Muscle of leg (tissue), 11 donors: Measurements from ENCODE around the gene ERV3-1. TPM values are rescaled to one million over a fixed set of nuclear protein-coding genes. Genes with fewer than 3 reads are reported as not detected.
A peak's percentile ranks its signal among the peaks of the same experiment; 100 is the strongest.
"Not testable (repeated sequence)": the region's sequence is repeated elsewhere in the genome, so short reads cannot be mapped to it uniquely, and the experiment has no call there.

Source experiments
- DNase-seq: peaks from one replicate; pipeline ENCODE4 v3.0.0; 2013
- H3K27ac ChIP-seq: one replicate; pipeline ENCODE4 v1.5.1; 2013; ENCODE audit warnings: mild to moderate bottlenecking, low read length, control low read depth
- H3K27me3 ChIP-seq: one replicate; pipeline ENCODE4 v1.6.1; 2013; ENCODE audit warnings: low read length; ENCODE audit not compliant: control insufficient read depth, insufficient read depth
- H3K36me3 ChIP-seq: one replicate; pipeline ENCODE4 v1.6.1; 2013; ENCODE audit warnings: low read length; ENCODE audit not compliant: control insufficient read depth, insufficient read depth
- H3K4me1 ChIP-seq: one replicate; pipeline ENCODE4 v1.6.1; 2013; ENCODE audit warnings: low read length; ENCODE audit not compliant: control insufficient read depth, insufficient read depth
- H3K4me3 ChIP-seq: one replicate; pipeline ENCODE4 v1.5.1; 2013; ENCODE audit warnings: low read length, control low read depth
- H3K9me3 ChIP-seq: replicated peaks from 2 replicates; pipeline ENCODE4 v1.6.1; 2013; ENCODE audit warnings: low read depth, low read length; ENCODE audit not compliant: control insufficient read depth
- WGBS: methylation state at CpG from one replicate; pipeline ENCODE4 v1.1.5; 2013; ENCODE audit warnings: missing lambda C conversion rate; ENCODE audit not compliant: insufficient coverage; 5-methylcytosine and 5-hydroxymethylcytosine counted together
- polyA plus RNA-seq, 8 donors: library from polyadenylated mRNA; unstranded; fragments of 120-200 nt; gene quantifications; one replicate each; pipeline versions ENCODE4 v1.2.1 to v1.2.3, GENCODE V29; 2013; ENCODE audit warnings: inconsistent platforms in 1 of 8, low replicate concordance in 1 of 8; ENCODE audit not compliant: insufficient read length in 8 of 8, insufficient read depth in 1 of 8
- total RNA-seq: library from RNA; stranded (reverse); fragments of 120-200 nt; gene quantifications from one replicate; pipeline ENCODE4 v1.2.4, GENCODE V29; 2013

Gene ERV3-1
- total and polyA plus RNA-seq, 9 donors, result 7.5 to 24.6 (median 10.2) TPM

DNA sequence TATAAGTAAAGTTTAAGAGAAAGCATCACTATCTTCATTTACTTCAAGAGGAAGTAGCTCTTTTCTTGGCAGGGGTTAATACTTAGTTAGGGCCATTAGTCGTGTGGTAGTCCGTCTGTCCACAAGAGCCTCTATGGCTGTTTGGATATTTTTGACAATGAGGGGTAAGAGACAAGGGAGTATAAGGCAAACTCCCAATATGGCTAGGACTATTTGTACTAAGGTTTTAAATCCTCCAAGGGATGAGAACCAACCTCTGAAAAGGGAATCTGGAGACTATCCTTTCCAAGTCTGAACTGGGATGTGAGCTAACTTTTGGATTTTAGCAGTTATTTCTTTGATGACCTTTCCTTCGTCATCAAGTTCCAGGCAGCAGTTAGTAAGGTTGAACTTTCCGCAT lies 15.6 kb downstream of the ERV3-1 start, which contains the start of gene ZNF117:
Gene ZNF117 (minus strand): TSS at position 101 of the 400 bp plus-strand sequence.
- DNase-seq, result no peak
- H3K27ac ChIP-seq, result no peak within 1 kb of the TSS
- H3K4me3 ChIP-seq, result no peak within 1 kb of the TSS
- H3K36me3 ChIP-seq, result peaks cover 10% of the 10 kb centered on the region
- WGBS, result 56% methylated on average over 2 of the region's 4 CpGs
- H3K27me3 ChIP-seq, result no peaks in the 10 kb centered on the region
- no peaks in the 10 kb centered on the region for H3K4me1 ChIP-seq
- H3K9me3 ChIP-seq, result peaks cover 63% of the 10 kb centered on the region

- H3K4me3 ChIP-seq, result no peak overlapping the region
- no peak overlapping the region for H3K27ac ChIP-seq
- no peaks in the 10 kb centered on the region for H3K4me1 ChIP-seq
- no peaks in the 10 kb centered on the region for H3K27me3 ChIP-seq
- WGBS, result 99% methylated on average over 7 of the region's 7 CpGs
- DNase-seq, result no peak
- peaks cover 10% of the 10 kb centered on the region for H3K36me3 ChIP-seq
- peaks cover 59% of the 10 kb centered on the region for H3K9me3 ChIP-seq
Observed at GRCh38 chr7:64990216-64990615, 16.3 kb downstream of the ERV3-1 start.

DNA sequence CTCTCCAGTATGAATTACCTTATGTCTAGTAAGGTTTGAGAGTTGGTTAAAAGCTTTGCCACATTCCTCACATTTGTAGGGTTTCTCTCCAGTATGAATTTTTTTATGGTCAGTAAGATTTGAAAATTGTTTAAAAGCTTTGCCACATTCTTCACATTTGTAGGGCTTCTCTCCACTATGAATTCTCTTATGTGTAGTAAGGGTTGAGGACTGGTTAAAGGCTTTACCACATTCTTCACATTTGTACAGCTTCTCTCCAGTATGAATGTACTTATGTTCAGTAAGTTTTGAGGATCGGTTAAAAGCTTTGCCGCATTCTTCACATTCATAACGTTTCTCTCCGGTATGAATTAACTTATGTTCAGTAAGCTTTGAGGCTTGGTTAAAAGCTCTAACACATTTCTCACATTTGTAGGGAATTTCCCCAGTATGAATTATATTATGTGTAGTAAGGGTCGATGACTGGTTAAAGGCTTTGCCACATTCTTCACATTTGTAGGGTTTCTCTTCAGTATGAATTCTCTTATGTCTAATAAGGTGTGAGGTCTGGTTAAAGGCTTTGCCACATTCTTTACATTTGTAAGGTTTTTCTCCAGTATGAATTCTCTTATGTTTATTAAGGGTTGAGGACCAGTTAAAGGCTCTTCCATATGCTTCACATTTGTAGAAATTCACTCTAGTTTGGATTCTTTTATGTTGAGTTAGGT lies 27.8 kb downstream of the ERV3-1 start:
- Histone ChIP-seq H3K9me3 (peaks cover 51% of the 10 kb centered on the region), H3K27ac (no peak overlapping the region), H3K27me3 (no peaks in the 10 kb centered on the region), H3K4me1 (no peaks in the 10 kb centered on the region), H3K4me3 (no peak overlapping the region), H3K36me3 (peaks cover 8% of the 10 kb centered on the region)
- no CpG with 5 or more reads among the region's 5 CpGs for WGBS
- no peak for DNase-seq

DNA sequence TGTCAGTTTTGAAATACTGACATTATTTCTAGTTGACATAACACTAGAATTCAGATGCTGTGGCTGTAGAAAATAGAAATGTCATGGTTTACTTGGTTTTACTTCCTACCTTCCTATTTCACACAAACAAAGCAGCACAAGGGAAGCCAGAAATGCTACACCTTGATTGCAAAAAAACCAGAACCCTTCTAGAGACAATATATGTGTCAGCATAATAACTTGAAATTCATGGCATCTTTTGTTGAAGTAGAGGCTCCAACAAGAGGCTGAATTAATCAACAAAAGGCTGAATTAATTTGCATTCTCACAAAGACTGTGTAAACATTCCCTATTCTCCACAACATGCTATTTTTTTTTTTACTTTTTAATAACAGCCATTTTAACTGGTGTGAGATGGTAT lies 40.9 kb downstream of the ERV3-1 start:
- no peaks in the 10 kb centered on the region for H3K9me3 ChIP-seq
- H3K27me3 ChIP-seq, result no peaks in the 10 kb centered on the region
- H3K36me3 ChIP-seq, result no peaks in the 10 kb centered on the region
- DNase-seq, result no peak
- no peak overlapping the region for H3K27ac ChIP-seq
- no peak overlapping the region for H3K4me3 ChIP-seq
- H3K4me1 ChIP-seq, result no peaks in the 10 kb centered on the region

DNA sequence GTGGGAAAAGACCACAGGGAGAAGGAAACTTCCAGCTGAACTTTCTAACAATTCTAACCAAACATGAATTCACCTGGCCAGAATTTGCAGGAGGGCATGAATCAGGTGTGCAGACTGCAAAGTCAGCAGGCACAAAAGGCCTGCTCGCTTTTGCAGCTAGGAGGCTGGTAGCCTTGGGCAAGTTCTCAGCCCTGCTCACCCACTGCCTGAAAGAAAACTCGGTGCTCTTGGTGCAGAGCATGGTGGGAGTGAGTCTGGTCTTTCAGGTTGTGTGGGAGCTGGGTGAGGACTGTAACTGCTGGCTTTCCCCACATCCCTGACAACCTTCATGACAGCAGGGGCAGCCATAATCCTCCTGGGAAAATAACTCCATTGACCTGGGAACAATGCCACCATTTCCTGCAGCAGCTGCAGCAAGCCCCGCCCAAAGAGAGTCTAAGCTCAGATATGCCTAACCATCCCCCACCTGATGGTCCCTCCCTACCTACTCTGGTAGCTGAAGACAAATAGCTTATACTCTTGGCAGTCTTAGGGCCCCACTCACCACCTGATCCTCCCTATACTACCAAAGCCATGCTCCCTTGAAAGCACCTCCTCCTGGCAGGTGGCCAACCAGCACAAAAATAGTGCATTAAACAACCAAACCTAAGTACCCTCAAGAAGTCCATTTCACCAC lies 47.3 kb downstream of the ERV3-1 start:
- DNase-seq, result no peak
- Histone ChIP-seq H3K27me3 (no peaks in the 10 kb centered on the region), H3K36me3 (no peaks in the 10 kb centered on the region), H3K9me3 (peaks cover 3% of the 10 kb centered on the region), H3K27ac (no peak overlapping the region), H3K4me3 (no peak overlapping the region), H3K4me1 (no peaks in the 10 kb centered on the region)
- 82% methylated on average over 3 of the region's 3 CpGs for WGBS

- DNase-seq, result peak; percentile 65
- Histone ChIP-seq H3K27me3 (peaks cover 18% of the 10 kb centered on the region), H3K4me1 (peaks cover 8% of the 10 kb centered on the region), H3K27ac (no peak overlapping the region), H3K4me3 (no peak overlapping the region), H3K36me3 (no peaks in the 10 kb centered on the region), H3K9me3 (no peaks in the 10 kb centered on the region)
- WGBS, result no CpG with 5 or more reads among the region's 1 CpG
Observed at GRCh38 chr7:64951250-64951848, 55.1 kb downstream of the ERV3-1 start.

GRCh38 chr7:64950673-64951072 lies 55.8 kb downstream of the ERV3-1 start:
- not testable (repeated sequence) for DNase-seq

GRCh38 chr7:64948774-64949173 lies 57.7 kb downstream of the ERV3-1 start:
- H3K4me3 ChIP-seq, H3K9me3 ChIP-seq, DNase-seq, H3K4me1 ChIP-seq, H3K36me3 ChIP-seq, H3K27ac ChIP-seq: not testable (repeated sequence)
- H3K27me3 ChIP-seq, result peaks cover 31% of the 10 kb centered on the region
- whole genome bisulfite sequencing, result no CpG with 5 or more reads among the region's 1 CpG

More at GRCh38 chr7:64950673-64951072, 55.8 kb downstream of the ERV3-1 start:
- not testable (repeated sequence) for H3K4me1 ChIP-seq, H3K36me3 ChIP-seq, H3K9me3 ChIP-seq, H3K4me3 ChIP-seq, H3K27ac ChIP-seq
- peaks cover 25% of the 10 kb centered on the region for H3K27me3 ChIP-seq
- WGBS, result 17% methylated on average over 1 of the region's 9 CpGs

DNA sequence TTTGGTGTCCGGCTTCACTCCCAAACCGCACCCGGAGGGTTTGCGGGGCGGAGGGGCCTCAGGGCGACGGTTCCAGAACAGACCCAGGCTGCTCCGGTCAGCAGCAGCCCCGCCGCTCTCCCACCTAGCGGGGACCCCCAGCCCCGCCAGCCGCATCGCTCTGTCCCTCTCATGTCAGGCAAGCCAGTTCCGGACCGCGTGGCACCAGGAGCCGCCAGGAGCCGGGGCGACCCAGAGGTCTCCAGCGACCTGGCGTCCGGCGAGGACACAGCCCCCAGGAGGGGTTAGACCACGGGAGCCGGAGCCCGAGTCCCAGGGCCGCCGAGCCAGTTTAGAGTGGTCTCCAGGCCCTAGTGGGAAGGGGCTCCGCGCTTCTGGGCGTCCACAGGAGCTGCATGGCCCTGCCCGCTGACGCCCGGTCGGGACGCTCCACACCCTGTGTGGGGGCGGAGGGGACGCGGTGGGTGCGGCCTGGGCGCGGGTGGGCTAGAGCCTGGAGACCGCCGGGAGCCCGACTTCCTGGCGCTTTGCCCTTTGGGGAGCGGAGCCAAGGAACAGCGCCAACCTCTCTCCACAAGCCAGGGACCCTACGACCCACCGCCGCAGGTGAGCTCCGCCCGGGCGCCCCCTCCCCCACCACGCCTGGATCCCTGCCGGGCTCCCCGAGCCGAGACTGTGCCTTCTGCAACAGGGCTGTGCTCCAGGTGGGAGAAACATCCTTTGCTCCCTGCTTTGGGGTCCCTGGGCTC lies 59.1 kb downstream of the ERV3-1 start:
- WGBS, result under 1% methylated on average over 45 of the region's 59 CpGs
- Histone ChIP-seq H3K27ac (no peak overlapping the region), H3K27me3 (peaks cover 31% of the 10 kb centered on the region), H3K4me3 (peak overlapping the region; percentile 27), H3K36me3 (no peaks in the 10 kb centered on the region), H3K9me3 (no peaks in the 10 kb centered on the region), H3K4me1 (peaks cover 8% of the 10 kb centered on the region)
- peak; percentile 6 for DNase-seq

GRCh38 chr7:64946772-64947171 lies 59.7 kb downstream of the ERV3-1 start:
- Histone ChIP-seq H3K27me3 (peaks cover 31% of the 10 kb centered on the region), H3K9me3 (no peaks in the 10 kb centered on the region), H3K4me1 (peaks cover 8% of the 10 kb centered on the region), H3K27ac (no peak overlapping the region), H3K36me3 (no peaks in the 10 kb centered on the region), H3K4me3 (no peak overlapping the region)
- DNase-seq, result peak; percentile 11
- 42% methylated on average over 2 of the region's 5 CpGs for WGBS
